Ishikawa (cell line): ENCODE results near the gene DPM3.

Experiments used
- CEBPB ChIP-seq: IDR thresholded peaks from 2 replicates; pipeline ENCODE4 v1.6.1; 2012
- CREB1 ChIP-seq: IDR thresholded peaks from 2 replicates; pipeline ENCODE4 v1.6.1; 2012; ENCODE audit warnings: low read depth
- EGR1 ChIP-seq: IDR thresholded peaks from 2 replicates; pipeline ENCODE4 v1.6.1; 2012
- EP300 ChIP-seq: IDR thresholded peaks from 2 replicates; pipeline ENCODE4 v1.6.1; 2012; ENCODE audit warnings: borderline replicate concordance
- FOXM1 ChIP-seq: IDR thresholded peaks from 2 replicates; pipeline ENCODE4 v1.6.1; 2012; ENCODE audit warnings: low read depth, borderline replicate concordance
- NFIC ChIP-seq: IDR thresholded peaks from 2 replicates; pipeline ENCODE4 v1.6.1; 2012
- RAD21 ChIP-seq: IDR thresholded peaks from 2 replicates; pipeline ENCODE4 v1.6.1; 2012; ENCODE audit warnings: low read depth
- TAF1 ChIP-seq: IDR thresholded peaks from 2 replicates; pipeline ENCODE4 v1.6.1; 2012; ENCODE audit warnings: low read depth, mild to moderate bottlenecking
- TCF12 ChIP-seq: IDR thresholded peaks from 2 replicates; pipeline ENCODE4 v1.6.1; 2012; ENCODE audit warnings: low read depth
- TEAD4 ChIP-seq: IDR thresholded peaks from 2 replicates; pipeline ENCODE4 v1.6.1; 2012
- YY1 ChIP-seq: IDR thresholded peaks from 2 replicates; pipeline ENCODE4 v1.6.1; 2012; ENCODE audit warnings: low read depth
- ZBTB7A ChIP-seq: IDR thresholded peaks from 2 replicates; pipeline ENCODE4 v1.6.1; 2012; ENCODE audit warnings: low read depth
- TF ChIP-seq, protein P1 (sequence below): IDR thresholded peaks from 2 replicates; pipeline ENCODE4 v1.6.1; 2012
- TF ChIP-seq, protein P2 (sequence below): IDR thresholded peaks from 2 replicates; pipeline ENCODE4 v1.6.1; 2012
- TF ChIP-seq, protein P3 (sequence below): IDR thresholded peaks from 2 replicates; pipeline ENCODE4 v1.6.1; 2012; ENCODE audit warnings: low read depth, mild to moderate bottlenecking

Gene DPM3

GRCh38 chr1:155184351-155184811, 44.0 kb upstream of the DPM3 start:
- TF ChIP-seq ZBTB7A (no peak), TCF12 (no peak), RAD21 (no peak), EP300 (no peak), FOXM1 (no peak), TEAD4 (no peak), TAF1 (no peak), NFIC (no peak)
- TF ChIP-seq, protein P1, sequence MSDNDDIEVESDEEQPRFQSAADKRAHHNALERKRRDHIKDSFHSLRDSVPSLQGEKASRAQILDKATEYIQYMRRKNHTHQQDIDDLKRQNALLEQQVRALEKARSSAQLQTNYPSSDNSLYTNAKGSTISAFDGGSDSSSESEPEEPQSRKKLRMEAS, result no peak
- TF ChIP-seq, protein P2, sequence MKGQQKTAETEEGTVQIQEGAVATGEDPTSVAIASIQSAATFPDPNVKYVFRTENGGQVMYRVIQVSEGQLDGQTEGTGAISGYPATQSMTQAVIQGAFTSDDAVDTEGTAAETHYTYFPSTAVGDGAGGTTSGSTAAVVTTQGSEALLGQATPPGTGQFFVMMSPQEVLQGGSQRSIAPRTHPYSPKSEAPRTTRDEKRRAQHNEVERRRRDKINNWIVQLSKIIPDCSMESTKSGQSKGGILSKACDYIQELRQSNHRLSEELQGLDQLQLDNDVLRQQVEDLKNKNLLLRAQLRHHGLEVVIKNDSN, result no peak

DNA sequence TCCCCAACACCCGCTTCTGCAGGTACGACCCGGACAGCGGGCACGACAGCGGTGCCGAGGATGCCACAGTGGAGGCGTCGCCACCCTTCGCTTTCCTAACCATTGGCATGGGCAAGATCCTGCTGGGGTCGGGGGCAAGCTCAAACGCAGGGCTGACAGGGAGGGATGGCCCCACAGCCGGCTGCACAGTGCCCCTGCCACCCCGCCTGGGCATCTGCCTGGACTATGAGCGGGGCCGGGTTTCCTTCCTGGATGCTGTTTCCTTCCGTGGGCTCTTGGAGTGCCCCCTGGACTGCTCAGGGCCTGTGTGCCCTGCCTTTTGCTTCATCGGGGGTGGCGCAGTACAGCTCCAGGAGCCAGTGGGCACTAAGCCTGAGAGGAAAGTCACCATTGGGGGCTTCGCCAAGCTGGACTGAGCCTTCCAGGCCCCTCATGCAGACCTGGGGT, 43.5 kb upstream of the DPM3 start:
- TF ChIP-seq RAD21 (no peak), EP300 (no peak), CEBPB (no peak), TEAD4 (no peak), YY1 (no peak), NFIC (no peak)
- TF ChIP-seq, protein P2, result no peak
- TF ChIP-seq, protein P3, sequence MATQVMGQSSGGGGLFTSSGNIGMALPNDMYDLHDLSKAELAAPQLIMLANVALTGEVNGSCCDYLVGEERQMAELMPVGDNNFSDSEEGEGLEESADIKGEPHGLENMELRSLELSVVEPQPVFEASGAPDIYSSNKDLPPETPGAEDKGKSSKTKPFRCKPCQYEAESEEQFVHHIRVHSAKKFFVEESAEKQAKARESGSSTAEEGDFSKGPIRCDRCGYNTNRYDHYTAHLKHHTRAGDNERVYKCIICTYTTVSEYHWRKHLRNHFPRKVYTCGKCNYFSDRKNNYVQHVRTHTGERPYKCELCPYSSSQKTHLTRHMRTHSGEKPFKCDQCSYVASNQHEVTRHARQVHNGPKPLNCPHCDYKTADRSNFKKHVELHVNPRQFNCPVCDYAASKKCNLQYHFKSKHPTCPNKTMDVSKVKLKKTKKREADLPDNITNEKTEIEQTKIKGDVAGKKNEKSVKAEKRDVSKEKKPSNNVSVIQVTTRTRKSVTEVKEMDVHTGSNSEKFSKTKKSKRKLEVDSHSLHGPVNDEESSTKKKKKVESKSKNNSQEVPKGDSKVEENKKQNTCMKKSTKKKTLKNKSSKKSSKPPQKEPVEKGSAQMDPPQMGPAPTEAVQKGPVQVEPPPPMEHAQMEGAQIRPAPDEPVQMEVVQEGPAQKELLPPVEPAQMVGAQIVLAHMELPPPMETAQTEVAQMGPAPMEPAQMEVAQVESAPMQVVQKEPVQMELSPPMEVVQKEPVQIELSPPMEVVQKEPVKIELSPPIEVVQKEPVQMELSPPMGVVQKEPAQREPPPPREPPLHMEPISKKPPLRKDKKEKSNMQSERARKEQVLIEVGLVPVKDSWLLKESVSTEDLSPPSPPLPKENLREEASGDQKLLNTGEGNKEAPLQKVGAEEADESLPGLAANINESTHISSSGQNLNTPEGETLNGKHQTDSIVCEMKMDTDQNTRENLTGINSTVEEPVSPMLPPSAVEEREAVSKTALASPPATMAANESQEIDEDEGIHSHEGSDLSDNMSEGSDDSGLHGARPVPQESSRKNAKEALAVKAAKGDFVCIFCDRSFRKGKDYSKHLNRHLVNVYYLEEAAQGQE, result no peak
- TF ChIP-seq, protein P1, result no peak

GRCh38 chr1:155182052-155182550, 41.8 kb upstream of the DPM3 start:
- no peak for TF ChIP-seq TAF1
- TF ChIP-seq, protein P3, result no peak
- TF ChIP-seq, protein P2, result no peak
- no peak for TF ChIP-seq NFIC
- TF ChIP-seq EGR1, result no peak
- TF ChIP-seq EP300, result no peak
- TF ChIP-seq FOXM1, result no peak
- TF ChIP-seq ZBTB7A, result no peak
- no peak for TF ChIP-seq RAD21
- TF ChIP-seq YY1, result no peak
- TF ChIP-seq, protein P1, result no peak
- TF ChIP-seq CREB1, result no peak
- no peak for TF ChIP-seq TCF12
- no peak for TF ChIP-seq CEBPB

GRCh38 chr1:155181371-155182051, 41.2 kb upstream of the DPM3 start:
- TF ChIP-seq FOXM1 (no peak), RAD21 (no peak), CEBPB (no peak), TCF12 (no peak), EP300 (no peak), TAF1 (no peak), EGR1 (no peak)
- TF ChIP-seq, protein P3, result no peak
- TF ChIP-seq, protein P2, result no peak
